IMR-90 (cell line): ENCODE measurements around the gene CDK14.

Experiments used
- BHLHE40 ChIP-seq: fragments of 150-350 bp; IDR thresholded peaks from 2 replicates; pipeline ENCODE4 v1.6.1; 2016; ENCODE audit warnings: mild to moderate bottlenecking, low read depth, low read length
- CEBPB ChIP-seq: IDR thresholded peaks from 2 replicates; pipeline ENCODE4 v1.6.1; 2012; ENCODE audit warnings: low read depth, low read length, improper control_type of control experiment
- CHD1 ChIP-seq: IDR thresholded peaks from 2 replicates; pipeline ENCODE4 v1.6.1; 2012; ENCODE audit warnings: low read depth, low read length, improper control_type of control experiment
- CTCF ChIP-seq: conservative IDR thresholded peaks from 2 replicates; pipeline ENCODE4 v1.5.1; 2012; ENCODE audit warnings: mild to moderate bottlenecking, low read depth, low read length, improper control_type of control experiment
- ELK1 ChIP-seq: fragments of 150-350 bp; IDR thresholded peaks from 2 replicates; pipeline ENCODE4 v1.6.1; 2016; ENCODE audit warnings: low read depth, mild to moderate bottlenecking, low read length, moderate library complexity, borderline replicate concordance
- MXI1 ChIP-seq: IDR thresholded peaks from 2 replicates; pipeline ENCODE4 v1.6.1; 2012; ENCODE audit warnings: low read depth, mild to moderate bottlenecking, low read length, moderate library complexity, borderline replicate concordance
- POLR2A ChIP-seq: IDR thresholded peaks from 2 replicates; pipeline ENCODE4 v1.6.1; 2012; ENCODE audit warnings: mild to moderate bottlenecking, low read depth, low read length
- RFX5 ChIP-seq: IDR thresholded peaks from 2 replicates; pipeline ENCODE4 v1.8.0; 2012; ENCODE audit warnings: low read depth, mild to moderate bottlenecking, low read length, moderate library complexity
- SMC3 ChIP-seq: fragments of 150-350 bp; IDR thresholded peaks from 2 replicates; pipeline ENCODE4 v1.6.1; 2016; ENCODE audit warnings: low read depth, mild to moderate bottlenecking, antibody characterized with exemption, low read length, moderate library complexity
- USF2 ChIP-seq: fragments of 150-350 bp; IDR thresholded peaks from 2 replicates; pipeline ENCODE4 v1.6.1; 2017; ENCODE audit warnings: mild to moderate bottlenecking, antibody characterized with exemption, low read length, low read depth

- TF ChIP-seq POLR2A (no peak), ELK1 (no peak), CTCF (no peak), CHD1 (no peak), CEBPB (no peak), USF2 (no peak), RFX5 (no peak), BHLHE40 (no peak), MXI1 (no peak), SMC3 (no peak)
These were observed 25.6 kb downstream of the CDK14 start for GRCh38 chr7:90621747-90622140.
